ENCODE results near the gene TACR2.

The TACR2 gene

GRCh38 chr10:69416695-69417094, at the start of gene TACR2:
Gene TACR2, minus strand, starts transcription at chr10:69416918. Its CDS starts 595 bp downstream, at chr10:69416323.
- DNase-seq (ENCODE audit: low spot score), result no peak

GRCh38 chr10:69466158-69466490, 49.4 kb upstream of the TACR2 start:
- no peak for DNase-seq (ENCODE audit: low spot score)

DNA sequence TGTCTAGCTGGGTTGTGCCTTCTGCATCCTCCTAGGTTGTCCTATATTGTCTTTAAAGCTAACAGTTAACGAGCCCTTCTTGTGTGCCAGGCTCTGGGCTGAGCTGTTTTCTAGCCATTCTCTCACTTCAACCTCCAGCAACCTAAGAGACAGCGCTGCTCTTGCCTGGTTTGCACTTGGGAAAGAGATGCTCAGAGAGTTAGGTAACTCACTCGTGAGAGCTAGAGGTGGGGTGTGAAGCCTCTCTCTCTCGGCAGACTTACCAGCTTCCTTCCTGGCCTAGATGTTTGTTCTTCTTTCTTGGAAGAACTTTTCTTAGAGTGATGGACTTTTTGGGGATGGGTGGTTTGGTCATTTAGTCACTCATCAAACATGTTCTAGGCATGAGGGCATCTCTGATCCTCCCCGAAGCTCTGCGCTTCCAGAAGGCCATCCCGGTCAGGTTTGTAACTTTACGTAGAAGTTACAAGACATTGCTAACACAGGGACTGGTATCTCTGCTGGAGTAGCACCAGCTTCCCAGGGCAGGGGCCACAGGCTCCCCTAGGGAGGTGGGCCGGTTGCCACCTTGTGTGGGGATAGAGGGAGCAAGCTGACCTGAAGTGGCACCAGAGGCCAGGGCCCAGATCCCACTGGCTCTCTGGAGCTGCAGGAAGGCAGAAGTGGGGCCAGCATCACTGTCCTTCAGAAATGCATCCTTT, 48.9 kb upstream of the TACR2 start:
- DNase-seq (ENCODE audit: low spot score), result no peak

DNA sequence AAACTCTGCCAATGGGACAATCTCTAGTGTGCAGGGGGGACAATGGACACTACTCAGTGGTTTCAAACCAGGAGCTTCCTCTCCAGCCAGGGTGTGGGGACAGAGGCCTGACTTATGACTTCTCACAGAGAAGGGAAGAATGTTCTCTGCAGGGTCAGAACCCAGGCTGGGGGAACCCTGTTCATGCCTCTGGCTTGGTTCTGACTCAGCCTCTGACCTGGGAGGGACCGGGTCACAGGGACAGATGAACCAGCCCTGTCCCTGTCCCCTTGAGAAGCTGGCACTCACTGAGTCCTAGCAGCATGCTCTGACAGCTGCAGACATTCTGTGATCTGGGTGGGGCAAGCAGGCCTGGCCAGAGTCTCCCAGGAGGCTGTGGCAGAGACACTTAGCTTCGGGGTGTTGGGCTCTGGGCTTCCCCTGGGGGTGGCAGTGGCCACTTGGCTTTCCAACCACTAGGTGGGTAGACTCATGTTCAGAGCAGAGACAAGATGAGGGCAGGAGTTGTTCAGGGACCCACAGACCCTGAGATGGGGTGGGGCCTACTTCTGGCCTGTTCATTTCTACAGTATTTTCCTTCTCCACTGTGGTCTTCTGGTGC, 48.2 kb upstream of the TACR2 start:
- no peak for DNase-seq (ENCODE audit: low spot score)

DNA sequence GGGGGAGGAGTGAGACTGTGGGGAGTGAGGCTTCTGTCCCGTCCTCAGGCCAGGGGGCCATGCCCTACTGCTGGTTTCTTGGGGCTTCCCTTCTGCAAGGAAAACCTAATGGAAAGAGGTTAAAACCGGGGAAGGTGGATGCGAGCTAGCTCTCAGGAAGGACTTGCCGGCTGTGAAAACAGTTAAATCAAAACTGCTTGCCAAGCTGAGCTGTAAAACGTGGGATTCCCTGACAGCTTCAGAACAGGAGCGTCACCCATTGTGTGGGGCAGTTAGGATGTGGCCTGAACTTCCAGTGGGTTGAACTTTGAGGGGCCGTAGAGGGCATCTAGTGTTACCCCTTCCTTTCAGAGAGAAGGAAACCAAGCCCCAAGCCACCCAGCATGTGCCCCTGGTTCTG, 47.7 kb upstream of the TACR2 start:
- no peak for DNase-seq (ENCODE audit: low spot score)

- DNase-seq (ENCODE audit: low spot score), result no peak
Measured at GRCh38 chr10:69463886-69464285, 47.2 kb upstream of the TACR2 start.

GRCh38 chr10:69461243-69462025, 44.7 kb upstream of the TACR2 start:
- DNase-seq (ENCODE audit: low spot score), result no peak

DNA sequence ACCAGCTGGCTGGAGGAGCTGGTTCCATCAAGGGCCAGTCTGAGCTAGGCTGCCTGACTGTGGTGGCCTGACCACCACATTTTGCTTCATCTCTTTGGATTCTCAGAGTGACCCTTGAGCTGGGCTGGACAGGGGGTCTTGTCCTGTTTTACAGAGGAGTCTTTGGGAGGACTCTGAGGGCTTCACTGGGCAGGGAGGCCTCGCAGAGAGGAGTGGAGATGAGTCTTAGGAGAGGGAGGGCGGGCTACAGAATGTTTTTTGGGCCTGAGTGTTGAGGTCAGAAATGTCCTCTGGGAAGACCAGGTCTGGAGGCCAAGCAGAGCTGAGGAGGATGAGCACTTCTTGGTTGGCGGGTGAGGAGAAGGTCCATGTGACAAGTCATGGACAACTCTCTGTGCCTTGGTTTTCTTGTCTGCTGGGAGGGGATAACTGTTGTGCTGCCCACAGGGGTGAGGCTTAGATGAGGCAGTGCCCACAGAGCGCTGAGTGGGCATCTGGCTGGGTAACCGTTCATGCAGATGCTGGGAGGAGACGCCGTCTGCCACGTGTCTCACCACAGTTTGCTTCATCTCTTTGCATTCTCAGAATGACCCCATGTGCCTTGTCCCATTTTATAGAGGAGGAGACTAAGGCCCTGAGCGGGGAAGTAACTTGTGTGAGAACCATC, 44.0 kb upstream of the TACR2 start:
- DNase-seq (ENCODE audit: low spot score), result no peak

DNA sequence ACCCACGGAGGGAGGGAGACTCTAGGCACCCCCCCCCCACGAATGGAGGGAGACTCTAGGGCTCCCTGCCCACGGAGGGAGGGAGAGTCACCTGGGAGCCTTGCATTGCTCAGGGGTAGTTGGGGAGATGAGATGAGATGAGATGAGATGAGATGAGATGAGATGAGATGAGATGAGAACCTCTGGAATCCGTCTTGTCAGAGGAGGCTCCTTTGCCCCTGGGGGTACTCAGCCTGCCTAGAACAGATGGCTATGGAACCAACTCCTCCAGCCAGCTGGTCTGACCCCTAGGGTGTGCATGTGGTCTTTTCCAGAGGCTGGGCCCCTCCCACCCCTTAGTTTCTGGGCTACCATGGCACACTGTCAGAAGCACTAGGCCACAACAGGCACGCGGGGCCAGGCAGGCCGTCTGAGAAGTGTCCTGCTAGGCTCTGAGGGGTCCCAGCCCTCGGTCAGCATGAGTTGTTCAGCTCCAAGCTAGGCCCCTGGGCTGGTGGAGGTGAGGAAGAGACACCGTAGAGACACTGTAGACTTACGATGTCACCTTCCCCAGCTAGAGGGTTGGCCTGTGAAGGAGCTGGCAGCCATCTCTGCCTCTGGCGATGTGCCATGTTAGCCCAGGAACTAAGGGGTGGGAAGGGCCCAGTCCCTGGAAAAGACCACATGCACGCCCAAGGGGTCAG, 43.3 kb upstream of the TACR2 start:
- no peak for DNase-seq (ENCODE audit: low spot score)

DNA sequence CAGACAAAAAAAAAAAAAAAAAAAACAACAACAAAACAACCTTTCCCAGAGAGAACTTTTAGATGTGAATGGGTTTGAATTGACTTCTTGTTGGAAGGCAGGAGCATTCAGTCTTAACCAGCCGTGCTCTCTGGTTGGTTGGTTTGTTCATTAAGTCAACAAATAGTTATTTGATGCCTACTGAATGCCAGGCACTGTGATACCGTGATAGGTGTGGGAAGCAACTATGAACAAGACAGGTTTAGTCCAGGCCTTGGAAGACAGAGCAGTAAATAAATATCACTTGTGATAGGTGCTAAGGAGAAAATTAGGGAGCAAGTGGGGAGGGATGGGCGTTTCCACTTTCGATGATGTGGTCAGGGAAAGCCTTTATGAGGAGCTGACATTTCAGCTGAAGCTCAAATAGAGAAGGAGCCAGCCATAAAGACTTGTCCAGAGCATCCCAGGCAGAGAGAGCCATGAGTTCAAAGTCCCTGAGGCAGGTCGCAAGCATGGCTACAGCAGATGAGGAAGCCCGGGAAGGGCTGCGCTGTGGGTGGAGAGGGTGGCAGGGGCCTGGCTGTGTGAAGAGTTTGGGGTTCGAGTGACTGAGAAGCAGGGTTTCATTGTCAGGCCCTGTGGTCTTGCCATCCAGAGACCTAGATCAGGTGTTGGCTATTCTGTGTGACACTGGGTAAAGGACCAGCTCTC, 42.5 kb upstream of the TACR2 start:
- no peak for DNase-seq (ENCODE audit: low spot score)

DNA sequence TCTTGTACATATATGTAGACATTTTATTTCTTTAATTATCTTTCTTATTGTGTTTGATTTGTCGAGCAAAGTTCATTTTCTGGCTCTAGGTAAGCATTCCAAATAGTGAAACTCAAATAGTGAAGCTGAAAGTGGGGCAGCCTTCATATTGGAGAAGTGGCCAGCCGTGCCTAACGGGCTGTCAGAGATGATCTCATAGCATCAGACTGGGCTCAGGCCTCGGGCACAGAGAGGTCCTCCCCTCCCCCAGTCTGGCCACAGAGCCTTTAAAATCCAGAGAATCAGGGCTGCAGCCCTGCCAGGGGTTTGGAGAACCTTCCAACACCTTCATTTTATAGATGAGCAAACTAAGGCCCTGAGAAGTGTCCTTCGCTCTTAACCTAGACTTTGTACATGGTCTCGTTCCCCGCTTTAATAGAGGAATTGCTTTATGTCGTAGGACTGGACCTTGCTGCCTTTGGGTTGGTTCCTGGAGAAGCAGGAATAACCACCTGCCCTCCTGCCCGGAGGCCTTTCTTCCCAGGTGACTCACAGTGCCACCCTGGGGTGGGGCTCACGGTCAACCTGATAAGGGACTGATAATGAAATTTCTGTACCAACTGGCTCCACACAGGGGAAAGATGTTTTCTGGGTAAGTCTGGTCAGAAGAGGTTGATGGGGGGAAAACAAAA, 41.8 kb upstream of the TACR2 start:
- DNase-seq (ENCODE audit: low spot score), result no peak

DNA sequence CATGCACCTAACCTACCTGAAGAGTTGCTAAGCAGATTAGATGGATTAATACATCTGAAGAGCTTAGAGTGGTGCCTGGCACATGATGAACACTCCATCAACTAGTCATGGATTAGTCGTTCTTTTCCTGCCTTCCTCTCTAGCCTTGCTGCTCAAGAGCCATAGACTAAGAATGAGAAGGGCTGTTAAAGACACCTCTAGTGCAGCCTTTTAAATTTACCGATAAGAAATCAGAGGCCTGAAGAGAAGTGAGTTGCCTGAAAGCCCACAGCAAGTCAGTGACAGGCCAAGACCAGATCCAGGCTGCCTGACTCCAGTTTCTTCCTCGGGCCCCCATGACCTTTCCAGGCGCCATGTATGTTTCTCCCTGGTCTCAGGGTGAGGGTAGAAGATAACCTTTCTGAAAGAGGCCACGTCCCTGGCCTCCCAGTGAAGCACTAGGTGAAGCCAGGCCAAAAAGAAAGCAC, 41.1 kb upstream of the TACR2 start:
- DNase-seq (ENCODE audit: low spot score), result no peak

DNA sequence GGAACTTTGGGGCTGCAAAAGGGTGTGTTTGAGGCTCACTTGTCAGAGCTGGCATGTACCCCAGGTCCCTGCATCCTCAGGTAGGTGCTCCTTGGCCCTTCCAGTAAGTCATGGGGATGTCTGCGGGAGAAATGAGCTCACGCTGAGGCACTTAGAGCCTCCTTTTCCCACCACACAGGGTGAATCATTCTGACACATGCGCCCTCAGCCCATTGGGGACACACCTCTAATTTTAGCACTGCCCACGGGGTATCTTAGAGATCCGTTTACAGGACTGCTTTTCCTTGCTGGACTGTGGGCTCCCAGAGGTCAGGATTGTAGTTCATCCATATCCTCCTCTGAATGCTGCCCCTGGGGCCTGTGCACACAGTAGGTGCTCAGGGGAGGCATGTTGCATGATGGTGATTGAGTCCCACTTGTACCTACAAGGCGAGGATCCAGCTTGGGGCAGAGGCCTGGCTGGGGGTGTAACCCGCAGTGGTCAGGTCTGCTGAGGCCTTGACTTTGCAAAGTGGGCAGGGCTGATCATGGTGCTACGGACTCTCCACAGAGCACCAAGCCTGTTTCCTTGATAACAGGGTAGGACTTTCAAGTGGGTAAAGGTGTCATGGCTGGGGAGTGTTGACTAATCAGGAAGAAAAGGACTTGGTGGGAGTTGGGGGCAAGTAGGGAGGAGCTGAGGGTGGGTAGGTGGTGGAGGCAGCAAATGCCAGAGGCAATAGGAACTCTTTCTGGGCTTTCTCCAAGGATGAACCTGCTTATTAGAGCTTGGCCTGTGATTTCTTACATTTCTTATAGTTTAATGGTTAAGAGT, 40.4 kb upstream of the TACR2 start:
- no peak for DNase-seq (ENCODE audit: low spot score)

DNA sequence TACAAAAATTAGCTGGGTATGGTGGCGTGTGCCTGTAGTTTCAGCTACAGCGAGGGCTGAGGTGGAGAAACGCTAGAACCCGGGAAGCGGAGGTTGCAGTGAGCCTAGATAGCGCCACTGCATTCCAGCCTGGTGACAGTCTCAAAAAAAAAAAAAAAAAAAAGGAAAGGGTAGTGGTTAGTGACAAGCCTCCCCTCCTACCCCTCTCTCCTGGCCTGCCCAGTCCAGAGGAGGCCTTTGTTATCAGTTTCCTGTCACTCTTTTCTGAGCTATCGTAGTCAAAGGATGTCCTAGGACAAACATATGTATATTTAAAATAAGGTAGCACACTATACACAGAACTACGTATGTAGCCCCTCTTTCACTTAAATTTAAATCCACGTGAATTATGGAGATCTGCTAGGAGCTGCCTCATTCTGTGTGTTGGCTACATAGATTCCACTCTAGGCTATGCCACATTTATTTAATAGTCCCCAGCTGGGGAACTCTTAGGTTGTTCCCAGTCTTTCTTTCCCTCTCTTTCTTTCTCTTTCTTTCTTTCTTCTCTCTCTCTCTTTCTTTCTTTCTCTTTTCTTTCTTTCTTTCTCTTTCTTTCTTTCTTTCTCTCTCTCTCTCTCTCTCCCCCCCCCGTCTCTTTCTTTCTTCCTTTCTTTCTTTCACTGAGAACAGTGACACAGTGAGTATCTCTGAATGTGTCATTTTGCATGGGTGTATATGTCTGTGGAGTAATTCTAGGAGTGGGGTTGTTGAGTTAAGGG, 38.5 kb upstream of the TACR2 start:
- no peak for DNase-seq (ENCODE audit: low spot score)

DNA sequence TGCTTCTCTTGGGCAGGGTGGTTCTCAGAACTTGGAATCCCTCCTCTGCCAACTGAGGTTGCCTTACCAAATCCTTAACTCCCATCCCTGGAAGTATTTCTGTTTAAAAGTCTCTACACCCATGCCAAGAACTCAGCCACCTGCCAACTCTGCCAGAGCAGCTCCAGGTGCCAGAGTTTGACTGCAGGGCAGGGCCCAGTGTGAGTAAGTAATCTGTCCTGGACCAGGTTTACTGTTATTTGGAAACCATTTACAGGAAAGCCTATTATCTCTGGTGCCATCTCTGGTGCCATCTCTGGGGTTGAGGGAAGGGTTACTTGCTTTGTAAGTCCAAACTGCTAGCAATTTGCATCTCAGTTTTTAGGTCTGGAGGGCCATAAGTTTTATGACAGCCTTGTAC, 37.1 kb upstream of the TACR2 start:
- DNase-seq (ENCODE audit: low spot score), result no peak

DNA sequence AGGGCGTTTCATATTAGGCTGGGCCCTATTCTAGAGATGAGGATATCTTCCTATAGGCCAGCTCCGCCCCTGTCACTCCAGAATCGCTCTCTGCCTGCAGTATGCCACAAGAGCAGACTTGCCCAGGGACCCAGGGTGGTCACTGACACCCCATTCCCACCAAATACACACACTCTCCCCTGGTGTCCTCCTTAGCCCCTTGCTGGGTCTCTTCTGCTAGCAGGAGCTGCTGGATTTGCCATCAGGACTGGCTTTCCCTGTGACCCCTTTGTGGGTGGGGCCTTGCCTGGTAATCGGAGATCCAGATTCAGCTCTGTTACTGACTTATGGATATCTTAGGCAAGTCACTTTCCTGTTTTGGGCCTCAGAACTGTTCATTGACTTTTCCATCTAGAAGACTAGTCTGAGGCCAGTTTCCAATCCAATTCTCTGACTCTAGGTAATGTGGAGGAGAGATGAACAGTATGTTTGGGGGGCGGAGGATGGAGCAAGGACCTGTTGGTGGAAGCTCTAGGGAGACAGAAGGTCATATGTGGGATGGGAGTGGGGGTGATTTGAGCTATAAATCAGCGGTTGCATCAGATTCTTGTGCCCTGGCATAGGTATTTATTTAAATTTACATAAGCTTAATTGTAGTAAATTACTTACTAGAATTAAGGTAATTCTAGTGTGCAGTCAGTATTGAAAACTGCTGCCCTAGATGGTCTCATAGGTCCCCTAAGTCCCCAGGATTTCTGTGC, 36.1 kb upstream of the TACR2 start:
- no peak for DNase-seq (ENCODE audit: low spot score)

DNA sequence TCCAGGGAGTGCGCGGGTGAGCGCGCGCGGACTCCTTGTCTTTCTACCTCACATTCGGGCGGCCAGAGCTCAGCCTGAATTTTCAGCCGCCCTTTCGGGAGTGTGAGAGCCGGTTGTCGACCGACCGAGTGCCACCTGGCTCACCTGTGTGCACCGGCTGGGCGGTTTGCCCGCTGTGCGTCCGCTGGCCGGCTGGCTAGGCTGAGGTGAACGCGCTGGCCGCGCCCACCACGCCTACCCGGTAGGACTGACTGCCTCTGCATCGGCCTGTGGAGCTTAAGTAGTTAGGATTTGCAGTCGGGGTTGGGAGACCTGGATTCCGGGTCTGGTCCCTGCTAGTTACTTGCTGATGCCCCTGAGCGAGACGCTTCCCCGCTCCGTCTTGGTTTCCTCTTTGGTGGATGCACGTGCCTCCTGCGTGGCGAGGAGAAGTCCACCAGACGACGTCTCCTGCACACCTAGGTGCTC, 35.1 kb upstream of the TACR2 start:
- peak; percentile 33 for DNase-seq (ENCODE audit: low spot score)

- DNase-seq (ENCODE audit: low spot score), result peak; percentile 91
Measured at GRCh38 chr10:69451209-69451783, 34.6 kb upstream of the TACR2 start, which contains the start of gene TSPAN15. Gene TSPAN15, plus strand, starts transcription at chr10:69451465. Its CDS starts 130 bp downstream, at chr10:69451595.

Data from D341Med (cell line).